Activated T-cell treated with anti-CD3 and anti-CD28 coated beads, Interleukin-2, amount 50 U/mL, for 4 hours (primary cell): ENCODE data around the gene HMOX2. TPM values are rescaled to one million over a fixed set of nuclear protein-coding genes. Genes with fewer than 3 reads are reported as not detected.

Experiments used
- ATAC-seq, 2 donors: fragments of 200-7000 bp; cut with Tn5 transposase; one replicate each; pipeline ENCODE4 v1.10.0; 2021
- DNase-seq: peaks from one replicate; pipeline ENCODE4 v3.0.0-alpha.2; 2020
- H3K27me3 Mint-ChIP-seq: one replicate; pipeline ENCODE4 v1.8.0; 2021; ENCODE audit warnings: low read depth, mixed read lengths
- H3K36me3 Mint-ChIP-seq: one replicate; pipeline ENCODE4 v1.8.0; 2022; ENCODE audit warnings: mixed read lengths; ENCODE audit not compliant: insufficient read depth
- H3K4me1 Mint-ChIP-seq: one replicate; pipeline ENCODE4 v1.8.0; 2021; ENCODE audit warnings: low read depth, mixed read lengths
- H3K4me3 Mint-ChIP-seq: one replicate; pipeline ENCODE4 v1.8.0; 2021; ENCODE audit warnings: mild to moderate bottlenecking, moderate library complexity, mixed read lengths
- H3K9me3 Mint-ChIP-seq: one replicate; pipeline ENCODE4 v1.8.0; 2021; ENCODE audit warnings: mixed read lengths
- total RNA-seq, 3 donors: library from RNA; stranded (reverse); gene quantifications; one replicate each; pipeline ENCODE4 v1.2.1, GENCODE V29; 2021

Gene HMOX2
- total RNA-seq, 3 donors from 2014 or later: 79.9 to 85.3 (median 83.1) TPM

DNA sequence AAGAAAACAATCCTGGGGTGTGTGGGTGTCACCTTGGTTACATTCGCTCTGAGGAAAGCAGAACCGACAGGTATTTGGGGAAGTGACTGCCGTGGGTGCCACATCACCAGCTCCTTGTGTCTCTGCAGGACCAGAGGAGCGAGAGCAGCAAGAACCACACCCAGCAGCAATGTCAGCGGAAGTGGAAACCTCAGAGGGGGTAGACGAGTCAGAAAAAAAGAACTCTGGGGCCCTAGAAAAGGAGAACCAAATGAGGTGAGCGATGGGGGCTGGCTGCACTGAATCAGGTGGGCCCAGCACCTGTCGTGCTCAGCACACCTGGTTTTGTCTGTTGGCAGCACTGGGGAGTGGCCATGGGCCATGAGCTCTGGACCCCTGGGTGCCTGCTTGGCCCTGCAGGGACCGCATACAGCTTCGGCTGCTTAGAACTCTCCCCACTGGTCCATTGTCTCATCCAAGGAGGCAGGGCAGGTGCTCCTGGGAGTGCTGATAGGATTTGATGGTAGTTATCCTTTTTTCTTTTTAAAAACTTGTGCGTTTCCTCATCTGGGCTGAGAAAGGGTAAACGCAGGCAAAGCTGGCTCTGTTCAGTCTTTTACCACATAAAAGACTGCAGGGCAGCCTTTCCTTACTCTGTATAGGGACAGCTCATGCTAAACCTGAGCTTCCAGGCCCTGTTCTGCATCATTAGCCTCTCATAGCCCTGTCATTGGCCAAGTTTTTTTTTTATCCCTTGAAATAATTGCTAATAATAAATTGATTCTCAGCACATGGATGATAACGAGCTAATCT is 29.4 kb downstream of the HMOX2 start:
- Mint-ChIP-seq H3K9me3 (no peaks in the 10 kb centered on the region), H3K4me3 (peak overlapping the region; percentile 27), H3K36me3 (peaks cover 14% of the 10 kb centered on the region), H3K27me3 (no peaks in the 10 kb centered on the region), H3K4me1 (peaks cover 64% of the 10 kb centered on the region)
- ATAC-seq: peak; percentile 84 to 87
- peak; percentile 65 for DNase-seq

DNA sequence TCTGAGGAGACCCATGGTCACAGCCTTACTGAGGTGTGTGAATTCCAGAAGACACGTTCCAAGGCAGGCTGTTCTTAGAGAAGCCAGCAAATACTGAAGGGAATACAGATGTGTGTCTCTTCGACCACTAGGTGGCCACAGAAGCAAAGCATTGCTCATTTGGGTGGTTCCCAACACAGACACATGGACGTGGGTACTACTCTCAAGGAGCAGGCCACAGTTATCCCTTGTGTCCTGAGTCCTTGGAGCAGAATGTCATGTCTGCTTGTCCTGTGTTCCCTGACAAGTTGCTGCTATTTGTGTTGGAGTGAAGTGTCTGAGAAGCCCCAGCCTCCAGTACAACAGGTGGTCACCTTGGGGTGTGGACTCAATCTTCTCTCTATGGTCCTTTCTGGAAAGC is 30.3 kb downstream of the HMOX2 start:
- Mint-ChIP-seq H3K9me3 (no peaks in the 10 kb centered on the region), H3K27me3 (no peaks in the 10 kb centered on the region), H3K4me1 (peaks cover 62% of the 10 kb centered on the region), H3K36me3 (peaks cover 22% of the 10 kb centered on the region), H3K4me3 (peak overlapping the region; percentile 35)
- DNase-seq (peak; percentile 56), ATAC-seq (peak; percentile 79 to 83)

DNA sequence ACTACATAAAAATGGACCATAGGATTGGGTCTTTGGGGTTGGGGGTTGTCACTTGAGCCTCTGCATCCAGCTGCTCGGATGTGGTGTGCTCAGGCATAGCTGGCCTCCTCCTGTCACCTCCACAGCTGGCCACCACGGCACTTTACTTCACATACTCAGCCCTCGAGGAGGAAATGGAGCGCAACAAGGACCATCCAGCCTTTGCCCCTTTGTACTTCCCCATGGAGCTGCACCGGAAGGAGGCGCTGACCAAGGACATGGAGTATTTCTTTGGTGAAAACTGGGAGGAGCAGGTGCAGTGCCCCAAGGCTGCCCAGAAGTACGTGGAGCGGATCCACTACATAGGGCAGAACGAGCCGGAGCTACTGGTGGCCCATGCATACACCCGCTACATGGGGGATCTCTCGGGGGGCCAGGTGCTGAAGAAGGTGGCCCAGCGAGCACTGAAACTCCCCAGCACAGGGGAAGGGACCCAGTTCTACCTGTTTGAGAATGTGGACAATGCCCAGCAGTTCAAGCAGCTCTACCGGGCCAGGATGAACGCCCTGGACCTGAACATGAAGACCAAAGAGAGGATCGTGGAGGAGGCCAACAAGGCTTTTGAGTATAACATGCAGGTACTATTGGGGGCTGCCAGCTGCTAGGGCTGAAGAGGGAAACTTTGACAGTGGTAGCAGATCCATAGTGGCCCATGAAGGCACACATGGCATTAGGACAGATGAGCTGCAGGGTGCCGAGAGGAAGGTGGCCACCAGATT is 31.6 kb downstream of the HMOX2 start:
- Mint-ChIP-seq H3K4me1 (peaks cover 58% of the 10 kb centered on the region), H3K27me3 (no peaks in the 10 kb centered on the region), H3K36me3 (peaks cover 31% of the 10 kb centered on the region), H3K4me3 (no peak overlapping the region), H3K9me3 (no peaks in the 10 kb centered on the region)
- ATAC-seq (no peak), DNase-seq (no peak)

DNA sequence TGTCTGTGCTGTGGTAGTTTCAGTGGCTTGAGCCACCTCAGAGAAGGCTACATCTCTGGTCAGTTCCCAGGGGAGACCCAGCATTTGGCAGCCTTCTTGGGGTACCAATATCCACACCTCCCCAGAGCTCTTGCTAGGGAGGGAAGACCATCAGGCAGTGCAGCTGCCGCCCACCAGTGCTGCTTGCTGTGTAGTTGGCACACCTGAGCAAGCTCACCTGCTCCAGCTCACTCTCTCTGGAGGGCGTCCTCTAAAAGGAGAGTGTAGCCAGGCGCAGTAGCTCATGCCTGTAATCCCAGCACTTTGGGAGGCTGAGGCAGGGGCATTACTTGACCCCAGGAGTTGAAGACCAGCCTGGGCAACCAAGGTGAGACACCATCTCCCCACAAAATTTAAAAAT is 32.6 kb downstream of the HMOX2 start:
- H3K4me3 Mint-ChIP-seq: no peak overlapping the region
- no peaks in the 10 kb centered on the region for H3K9me3 Mint-ChIP-seq
- H3K27me3 Mint-ChIP-seq: no peaks in the 10 kb centered on the region
- DNase-seq (no peak), ATAC-seq (no peak)
- peaks cover 54% of the 10 kb centered on the region for H3K4me1 Mint-ChIP-seq
- H3K36me3 Mint-ChIP-seq: peaks cover 35% of the 10 kb centered on the region

DNA sequence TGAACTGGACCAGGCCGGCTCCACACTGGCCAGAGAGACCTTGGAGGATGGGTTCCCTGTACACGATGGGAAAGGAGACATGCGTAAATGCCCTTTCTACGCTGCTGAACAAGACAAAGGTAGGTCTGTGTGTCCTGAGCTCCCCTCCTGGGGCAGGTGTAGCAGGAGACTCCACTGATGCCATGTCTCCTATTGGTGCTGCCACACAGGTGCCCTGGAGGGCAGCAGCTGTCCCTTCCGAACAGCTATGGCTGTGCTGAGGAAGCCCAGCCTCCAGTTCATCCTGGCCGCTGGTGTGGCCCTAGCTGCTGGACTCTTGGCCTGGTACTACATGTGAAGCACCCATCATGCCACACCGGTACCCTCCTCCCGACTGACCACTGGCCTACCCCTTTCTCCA is 33.2 kb downstream of the HMOX2 start:
- H3K4me1 Mint-ChIP-seq: peaks cover 56% of the 10 kb centered on the region
- no peak overlapping the region for H3K4me3 Mint-ChIP-seq
- ATAC-seq: no peak

DNA sequence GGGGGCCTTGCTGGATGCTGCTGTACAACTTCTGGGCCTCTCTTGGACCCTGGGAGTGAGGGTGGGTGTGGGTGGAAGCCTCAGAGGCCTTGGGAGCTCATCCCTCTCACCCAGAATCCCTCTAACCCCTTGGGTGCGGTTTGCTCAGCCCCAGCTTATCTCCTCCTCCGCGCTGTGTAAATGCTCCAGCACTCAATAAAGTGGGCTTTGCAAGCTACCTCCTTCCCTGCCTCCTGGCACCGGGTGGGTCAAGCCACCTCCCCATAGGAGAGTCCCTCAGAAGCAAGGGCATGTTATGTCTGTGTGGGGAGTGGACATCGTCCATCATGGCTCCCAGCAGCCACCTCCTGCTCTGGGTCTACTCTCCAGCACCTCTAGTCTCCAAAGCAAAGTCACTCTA is 33.9 kb downstream of the HMOX2 start:
- no peaks in the 10 kb centered on the region for H3K27me3 Mint-ChIP-seq
- H3K4me3 Mint-ChIP-seq: no peak overlapping the region
- no peaks in the 10 kb centered on the region for H3K9me3 Mint-ChIP-seq
- ATAC-seq (no peak), DNase-seq (no peak)
- peaks cover 35% of the 10 kb centered on the region for H3K36me3 Mint-ChIP-seq
- peaks cover 57% of the 10 kb centered on the region for H3K4me1 Mint-ChIP-seq

More for the DNA sequence above, 33.2 kb downstream of the HMOX2 start:
- no peaks in the 10 kb centered on the region for H3K9me3 Mint-ChIP-seq
- peaks cover 35% of the 10 kb centered on the region for H3K36me3 Mint-ChIP-seq
- no peak for DNase-seq
- no peaks in the 10 kb centered on the region for H3K27me3 Mint-ChIP-seq

DNA sequence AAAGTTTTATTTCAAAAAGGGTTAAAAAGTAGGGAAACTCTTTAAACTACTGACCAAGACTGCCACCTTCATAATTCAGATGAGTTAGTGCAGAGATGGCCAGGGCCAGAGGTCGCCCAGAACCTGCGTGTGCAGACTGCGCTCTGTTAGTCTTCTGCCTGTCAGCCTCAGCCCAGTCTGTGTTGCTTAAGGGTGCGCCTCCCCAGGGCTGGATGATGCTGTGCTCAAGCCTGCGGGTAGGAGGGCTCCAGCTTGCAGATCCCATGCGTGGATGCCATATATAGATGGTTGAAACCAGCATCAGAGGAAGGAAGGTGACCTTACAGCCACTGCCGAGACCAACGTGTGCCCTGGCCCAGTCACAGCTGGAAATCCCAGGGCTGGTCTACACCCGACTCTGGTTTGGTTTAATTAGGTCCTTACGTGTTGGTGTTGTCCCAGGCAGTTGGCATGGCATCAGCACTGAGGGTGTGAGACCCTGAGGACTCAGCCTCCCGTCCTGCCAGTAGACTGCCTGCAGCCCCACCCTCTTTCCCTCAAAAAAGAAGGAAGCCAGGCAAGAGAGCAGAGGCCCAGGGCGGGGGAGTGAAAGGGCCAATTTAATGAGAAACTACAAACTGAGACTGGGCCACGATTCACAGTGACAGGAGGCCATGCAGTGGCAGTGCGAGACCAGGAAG is 34.7 kb downstream of the HMOX2 start:
- Mint-ChIP-seq H3K4me3 (no peak overlapping the region), H3K9me3 (no peaks in the 10 kb centered on the region)
- DNase-seq: no peak

DNA sequence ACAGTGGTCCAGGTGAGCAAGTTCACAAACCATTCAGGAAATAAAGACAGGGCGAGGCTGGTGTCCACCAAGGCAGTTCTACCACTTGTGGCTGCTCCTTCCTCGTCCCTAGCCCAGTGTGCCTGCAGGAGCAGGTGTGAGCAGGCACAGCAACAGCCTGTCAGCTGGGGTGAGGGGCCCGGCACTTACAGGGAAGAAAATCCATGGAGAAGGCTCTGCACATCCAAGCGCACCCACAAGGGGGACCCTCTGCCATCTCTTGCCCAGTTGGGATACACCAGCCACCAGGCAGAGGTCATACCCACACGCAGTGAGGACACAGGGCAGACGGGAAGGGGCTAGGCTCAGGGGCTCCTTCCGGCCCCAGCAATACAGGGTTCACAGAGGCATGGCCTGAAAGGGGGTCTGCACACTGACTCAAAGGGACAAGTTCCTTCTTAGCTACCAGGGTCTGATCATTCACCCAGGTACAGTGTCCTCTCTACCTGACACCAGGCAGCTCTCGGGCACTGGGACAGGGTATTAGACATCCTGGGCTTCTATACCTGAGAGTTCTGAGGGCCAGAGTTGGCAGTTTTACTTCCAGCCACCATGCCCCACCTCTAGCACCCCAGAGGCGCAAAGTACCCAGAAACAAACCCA is 35.4 kb downstream of the HMOX2 start:
- peaks cover 57% of the 10 kb centered on the region for H3K4me1 Mint-ChIP-seq
- H3K4me3 Mint-ChIP-seq: no peak overlapping the region
- peaks cover 37% of the 10 kb centered on the region for H3K36me3 Mint-ChIP-seq
- no peaks in the 10 kb centered on the region for H3K27me3 Mint-ChIP-seq
- DNase-seq: no peak
- no peaks in the 10 kb centered on the region for H3K9me3 Mint-ChIP-seq
- ATAC-seq: no peak

More for the DNA sequence above, 34.7 kb downstream of the HMOX2 start:
- Mint-ChIP-seq H3K36me3 (peaks cover 37% of the 10 kb centered on the region), H3K27me3 (no peaks in the 10 kb centered on the region), H3K4me1 (peaks cover 57% of the 10 kb centered on the region)
- no peak for ATAC-seq

DNA sequence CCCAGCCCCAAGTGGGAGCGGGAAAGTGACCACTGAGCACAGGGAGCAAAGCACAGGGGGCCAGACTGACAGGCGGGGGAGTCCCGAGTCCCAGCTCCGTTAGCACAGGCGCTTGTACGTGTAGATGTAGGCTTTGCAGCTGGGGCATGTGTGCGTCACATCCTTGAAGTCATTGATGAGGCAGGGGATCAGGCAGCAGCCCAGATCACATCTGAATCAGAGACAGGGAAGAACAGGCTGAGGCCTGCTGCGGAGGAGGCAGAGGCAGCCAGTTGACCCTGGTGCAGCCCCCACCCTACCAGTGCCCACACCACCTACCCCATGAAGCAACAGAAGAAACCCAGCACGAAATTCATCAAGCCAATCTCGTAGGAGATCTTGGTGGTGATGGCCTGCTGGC is 36.3 kb downstream of the HMOX2 start:
- ATAC-seq: no peak
- H3K9me3 Mint-ChIP-seq: no peaks in the 10 kb centered on the region
- H3K27me3 Mint-ChIP-seq: no peaks in the 10 kb centered on the region
- DNase-seq: no peak
- H3K36me3 Mint-ChIP-seq: peaks cover 37% of the 10 kb centered on the region
- peaks cover 57% of the 10 kb centered on the region for H3K4me1 Mint-ChIP-seq
- H3K4me3 Mint-ChIP-seq: no peak overlapping the region

DNA sequence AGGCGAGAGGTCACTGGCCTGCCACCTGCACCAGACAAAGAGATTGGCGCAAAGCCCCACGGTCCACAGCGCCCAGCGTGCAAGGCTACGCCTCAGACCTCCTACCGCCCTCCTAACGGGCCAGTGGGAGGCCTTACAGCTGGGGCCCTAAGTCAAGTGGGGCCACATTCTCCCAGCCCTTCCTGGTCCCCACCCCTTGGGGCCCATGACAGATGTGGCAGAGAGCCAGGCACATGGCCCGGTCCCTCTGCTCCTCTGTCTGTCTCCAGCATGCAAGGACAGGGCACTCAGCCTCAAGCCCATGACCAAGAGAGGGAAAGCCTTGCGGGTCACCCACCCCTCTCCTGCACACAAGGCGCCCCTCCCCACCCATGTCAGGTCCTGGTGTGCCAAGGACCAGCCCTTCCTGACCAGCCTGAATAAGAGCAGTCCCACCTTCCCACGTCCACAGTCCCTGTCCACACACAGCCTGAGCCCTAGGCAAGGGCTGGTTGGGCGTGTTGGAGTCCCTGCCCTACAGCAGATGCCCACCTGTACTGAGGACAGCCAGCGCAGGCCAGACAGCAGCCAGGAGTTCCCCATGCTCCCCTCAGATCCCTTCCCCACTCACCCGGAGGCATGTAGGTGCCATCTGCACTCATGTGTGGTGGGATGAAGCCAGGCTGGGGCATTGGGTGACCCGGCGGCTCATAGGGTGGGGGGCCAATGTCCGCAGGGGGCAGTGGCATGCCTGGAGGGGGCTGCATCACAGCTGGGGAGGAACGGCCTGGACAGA is 37.1 kb downstream of the HMOX2 start:
- Mint-ChIP-seq H3K36me3 (peaks cover 29% of the 10 kb centered on the region), H3K4me3 (no peak overlapping the region), H3K4me1 (peaks cover 53% of the 10 kb centered on the region), H3K9me3 (no peaks in the 10 kb centered on the region), H3K27me3 (no peaks in the 10 kb centered on the region)
- DNase-seq: no peak
- ATAC-seq: no peak

DNA sequence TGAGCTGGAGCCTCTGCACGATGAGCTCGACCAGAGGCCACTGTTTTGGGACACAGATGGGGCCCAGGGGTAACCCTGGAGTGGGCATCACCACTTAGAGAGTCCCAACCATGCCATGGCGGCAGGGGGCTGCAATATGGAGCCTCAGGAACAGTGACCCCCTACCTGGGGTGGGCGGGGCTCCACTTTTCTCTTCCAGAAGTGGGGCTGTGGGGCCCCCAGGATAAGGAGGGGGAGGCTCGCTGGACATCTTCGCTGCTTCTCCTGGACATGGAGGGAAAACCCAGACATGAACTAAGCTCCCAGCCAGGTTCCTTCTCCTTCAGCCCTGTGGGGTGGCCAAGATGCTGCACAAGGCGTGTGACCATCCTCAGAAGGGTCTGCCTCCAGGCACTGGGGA is 37.7 kb downstream of the HMOX2 start:
- peaks cover 25% of the 10 kb centered on the region for H3K36me3 Mint-ChIP-seq

DNA sequence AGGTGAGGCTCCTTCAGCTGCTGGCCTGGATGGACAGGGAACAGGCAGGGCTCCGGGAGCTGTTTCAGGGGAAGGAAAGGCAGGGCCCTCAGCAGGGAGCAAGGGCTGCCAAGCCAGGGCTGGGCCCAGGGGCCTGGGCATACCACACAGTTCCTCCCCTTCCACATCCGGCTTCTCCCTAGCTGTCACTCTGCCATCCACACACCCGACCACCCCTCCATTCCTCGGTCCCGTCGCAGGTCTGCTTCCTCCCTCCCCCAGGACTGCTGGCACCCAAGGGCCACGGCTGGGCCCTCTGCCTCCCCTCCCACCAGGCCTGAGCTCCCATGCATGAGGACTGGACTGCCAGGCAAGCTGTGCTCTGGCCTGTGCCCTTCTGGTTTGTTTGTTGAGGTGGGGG is 38.4 kb downstream of the HMOX2 start:
- DNase-seq (no peak), ATAC-seq (peak; percentile 19 to 41)
- H3K9me3 Mint-ChIP-seq: no peaks in the 10 kb centered on the region
- peaks cover 58% of the 10 kb centered on the region for H3K4me1 Mint-ChIP-seq
- no peaks in the 10 kb centered on the region for H3K27me3 Mint-ChIP-seq
- H3K36me3 Mint-ChIP-seq: peaks cover 25% of the 10 kb centered on the region
- no peak overlapping the region for H3K4me3 Mint-ChIP-seq

More for the DNA sequence above, 37.7 kb downstream of the HMOX2 start:
- DNase-seq: no peak
- no peak overlapping the region for H3K4me3 Mint-ChIP-seq
- H3K4me1 Mint-ChIP-seq: peaks cover 58% of the 10 kb centered on the region
- no peak for ATAC-seq
- no peaks in the 10 kb centered on the region for H3K27me3 Mint-ChIP-seq
- H3K9me3 Mint-ChIP-seq: no peaks in the 10 kb centered on the region

DNA sequence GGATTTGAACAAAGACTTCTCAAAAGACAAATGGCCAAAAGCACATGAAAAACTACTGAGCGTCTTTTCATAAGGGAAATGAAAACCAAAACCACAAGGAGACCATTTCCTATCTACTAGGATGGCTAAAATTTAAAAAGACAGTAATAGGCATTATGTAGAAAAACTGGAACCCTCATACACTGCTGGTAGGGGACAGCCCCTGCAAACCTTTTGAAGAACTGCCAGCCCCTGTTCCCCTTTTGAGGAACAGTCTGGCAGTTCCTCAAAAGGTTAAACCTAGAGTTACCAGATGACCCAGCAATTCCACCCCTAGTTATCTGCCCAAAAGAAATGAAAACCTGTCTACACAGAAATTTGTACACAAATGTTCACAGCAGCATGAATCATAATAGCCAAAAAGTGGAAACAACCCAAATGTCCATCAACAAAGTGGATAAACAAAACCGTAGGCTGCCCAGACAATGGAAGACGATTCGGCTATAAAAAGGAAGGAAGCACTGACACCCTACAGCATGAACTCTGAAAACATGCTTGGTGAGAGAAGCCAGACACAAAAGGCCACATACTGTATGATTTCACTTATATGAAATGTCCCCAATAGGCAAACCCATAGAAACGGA is 39.5 kb downstream of the HMOX2 start:
- ATAC-seq: peak in 1 of 2 donors; percentile 37
- H3K9me3 Mint-ChIP-seq: no peaks in the 10 kb centered on the region
- H3K27me3 Mint-ChIP-seq: no peaks in the 10 kb centered on the region
- peak overlapping the region; percentile 52 for H3K4me3 Mint-ChIP-seq
- peaks cover 57% of the 10 kb centered on the region for H3K4me1 Mint-ChIP-seq
- DNase-seq: no peak
- H3K36me3 Mint-ChIP-seq: peaks cover 24% of the 10 kb centered on the region
